ENCODE results near the gene CACNG1. TPM values are rescaled to one million over a fixed set of nuclear protein-coding genes. Genes with fewer than 3 reads are reported as not detected.

The CACNG1 gene
- total RNA-seq (2021) (not detected in 2 replicates), Bru-seq, nascent RNA (percentile 12 among the genes with signal in this experiment), BruChase-seq, experiment 1, labeled RNA remaining after a 2-hour chase (percentile 7 among the genes with signal in this experiment), BruChase-seq, experiment 2, labeled RNA remaining after a 6-hour chase (percentile 17 among the genes with signal in this experiment)
- long read RNA-seq: 0 reads

GRCh38 chr17:67044016-67044772, at the start of gene CACNG1:
Gene CACNG1 (plus strand): TSS chr17:67044554. CDS start chr17:67044661, 107 bp downstream.
- DNase-seq (ENCODE audit: low spot score): no peak
- H3K9me3 ChIP-seq (ENCODE audit: low read depth, low read length, poor library complexity, severe bottlenecking): peaks cover 15% of the 10 kb centered on the region
- no peak for TF ChIP-seq EZH2 (IDR thresholded peaks at IDR 0.05; ENCODE audit: borderline replicate concordance, low read depth, low read length, poor library complexity, severe bottlenecking)
- TF ChIP-seq, protein P1, sequence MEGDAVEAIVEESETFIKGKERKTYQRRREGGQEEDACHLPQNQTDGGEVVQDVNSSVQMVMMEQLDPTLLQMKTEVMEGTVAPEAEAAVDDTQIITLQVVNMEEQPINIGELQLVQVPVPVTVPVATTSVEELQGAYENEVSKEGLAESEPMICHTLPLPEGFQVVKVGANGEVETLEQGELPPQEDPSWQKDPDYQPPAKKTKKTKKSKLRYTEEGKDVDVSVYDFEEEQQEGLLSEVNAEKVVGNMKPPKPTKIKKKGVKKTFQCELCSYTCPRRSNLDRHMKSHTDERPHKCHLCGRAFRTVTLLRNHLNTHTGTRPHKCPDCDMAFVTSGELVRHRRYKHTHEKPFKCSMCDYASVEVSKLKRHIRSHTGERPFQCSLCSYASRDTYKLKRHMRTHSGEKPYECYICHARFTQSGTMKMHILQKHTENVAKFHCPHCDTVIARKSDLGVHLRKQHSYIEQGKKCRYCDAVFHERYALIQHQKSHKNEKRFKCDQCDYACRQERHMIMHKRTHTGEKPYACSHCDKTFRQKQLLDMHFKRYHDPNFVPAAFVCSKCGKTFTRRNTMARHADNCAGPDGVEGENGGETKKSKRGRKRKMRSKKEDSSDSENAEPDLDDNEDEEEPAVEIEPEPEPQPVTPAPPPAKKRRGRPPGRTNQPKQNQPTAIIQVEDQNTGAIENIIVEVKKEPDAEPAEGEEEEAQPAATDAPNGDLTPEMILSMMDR (conservative IDR thresholded peaks at IDR 0.05; ENCODE audit: low read depth, low read length): no peak
- intact Hi-C loops (cut with micrococcal nuclease; ENCODE audit: unreplicated experiment): no loop called here
- CTCF ChIA-PET: no interaction called here
- no peak within 1 kb of the TSS for H3K4me3 ChIP-seq (ENCODE audit: low read depth, low read length, poor library complexity, severe bottlenecking)
- H3K4me1 ChIP-seq (ENCODE audit: insufficient read depth, low read length, poor library complexity, severe bottlenecking): no peaks in the 10 kb centered on the region
- H3K27ac ChIP-seq (ENCODE audit: low read depth, low read length, poor library complexity, severe bottlenecking): no peak within 1 kb of the TSS
- no TSS peak for BruUV-seq (replicated peaks)
- POLR2A ChIA-PET (ENCODE audit: low non-redundant PET): no interaction called here
- no peaks in the 10 kb centered on the region for H3K36me3 ChIP-seq (ENCODE audit: insufficient read depth, low read length, poor library complexity, severe bottlenecking)
- H3K27me3 ChIP-seq (replicated peaks; ENCODE audit: insufficient read depth, low read depth, low read length, poor library complexity): no peaks in the 10 kb centered on the region

- BruUV-seq (replicated peaks): no TSS peak
- ChIA-PET CTCF (no interaction called here), POLR2A (ENCODE audit: low non-redundant PET) (no interaction called here)
- intact Hi-C loops (cut with micrococcal nuclease; ENCODE audit: unreplicated experiment): no loop called here
- no peak for DNase-seq (ENCODE audit: low spot score)
- Histone ChIP-seq H3K4me3 (ENCODE audit: low read depth, low read length, poor library complexity, severe bottlenecking) (no peak overlapping the region), H3K9me3 (ENCODE audit: low read depth, low read length, poor library complexity, severe bottlenecking) (no peaks in the 10 kb centered on the region), H3K27ac (ENCODE audit: low read depth, low read length, poor library complexity, severe bottlenecking) (no peak overlapping the region), H3K36me3 (ENCODE audit: insufficient read depth, low read length, poor library complexity, severe bottlenecking) (no peaks in the 10 kb centered on the region), H3K27me3 (replicated peaks; ENCODE audit: insufficient read depth, low read depth, low read length, poor library complexity) (no peaks in the 10 kb centered on the region), H3K4me1 (ENCODE audit: insufficient read depth, low read length, poor library complexity, severe bottlenecking) (no peaks in the 10 kb centered on the region)
- TF ChIP-seq, protein P1 (conservative IDR thresholded peaks at IDR 0.05; ENCODE audit: low read depth, low read length): no peak
- TF ChIP-seq EZH2 (IDR thresholded peaks at IDR 0.05; ENCODE audit: borderline replicate concordance, low read depth, low read length, poor library complexity, severe bottlenecking): no peak
Observed at GRCh38 chr17:66994930-66995535, 49.3 kb upstream of the CACNG1 start.

GRCh38 chr17:66995944-66996343, 48.4 kb upstream of the CACNG1 start:
- DNase-seq (ENCODE audit: low spot score): no peak
- BruUV-seq (replicated peaks): no TSS peak
- Histone ChIP-seq H3K9me3 (ENCODE audit: low read depth, low read length, poor library complexity, severe bottlenecking) (no peaks in the 10 kb centered on the region), H3K27me3 (replicated peaks; ENCODE audit: insufficient read depth, low read depth, low read length, poor library complexity) (no peaks in the 10 kb centered on the region), H3K27ac (ENCODE audit: low read depth, low read length, poor library complexity, severe bottlenecking) (no peak overlapping the region), H3K4me3 (ENCODE audit: low read depth, low read length, poor library complexity, severe bottlenecking) (no peak overlapping the region), H3K4me1 (ENCODE audit: insufficient read depth, low read length, poor library complexity, severe bottlenecking) (no peaks in the 10 kb centered on the region), H3K36me3 (ENCODE audit: insufficient read depth, low read length, poor library complexity, severe bottlenecking) (no peaks in the 10 kb centered on the region)
- POLR2A ChIA-PET (ENCODE audit: low non-redundant PET): no interaction called here
- CTCF ChIA-PET: no interaction called here
- intact Hi-C loops (cut with micrococcal nuclease; ENCODE audit: unreplicated experiment): no loop called here
- TF ChIP-seq, protein P1 (conservative IDR thresholded peaks at IDR 0.05; ENCODE audit: low read depth, low read length): no peak
- TF ChIP-seq EZH2 (IDR thresholded peaks at IDR 0.05; ENCODE audit: borderline replicate concordance, low read depth, low read length, poor library complexity, severe bottlenecking): no peak
